Suprapubic skin (tissue), 4 donors: Measurements from ENCODE around the gene TMEFF2.

Experiments
- CTCF ChIP-seq, 2 donors: fragments of 200-600 bp in 1 of 2; fragments of 450-650 bp in 1 of 2; sonication (generic) in 1 of 2; IDR thresholded peaks; one replicate each; pipeline ENCODE4 v1.5.1; 2016 to 2019; ENCODE audit warnings: antibody characterized with exemption in 2 of 2, mild to moderate bottlenecking in 1 of 2, moderate library complexity in 1 of 2
- POLR2A ChIP-seq, 2 donors: fragments of 450-650 bp; IDR thresholded peaks; one replicate each; pipeline ENCODE4 v1.6.1; 2017; ENCODE audit warnings: antibody characterized with exemption in 2 of 2, mild to moderate bottlenecking in 2 of 2, moderate library complexity in 2 of 2
- POLR2AphosphoS5 ChIP-seq, 3 donors: sonication (generic); formaldehyde crosslinking; IDR thresholded peaks; one replicate each; pipeline ENCODE4 v1.6.1; 2017; ENCODE audit warnings: antibody characterized with exemption in 3 of 3

GRCh38 chr2:191970867-191971266 lies 223.9 kb downstream of the TMEFF2 start:
- TF ChIP-seq CTCF (IDR thresholded peaks at IDR 0.05) (no peak), POLR2AphosphoS5 (IDR thresholded peaks at IDR 0.05) (no peak), POLR2A (IDR thresholded peaks at IDR 0.05) (no peak)
